Stimulated activated CD8-positive, alpha-beta memory T cell treated with anti-CD3 and anti-CD28 coated beads, Interleukin-7, amount 100 ng/mL, for 4 hours (primary cell): ENCODE measurements around the gene CBARP.

Experiments used
- DNase-seq, 2 donors: peaks; one replicate each; pipeline ENCODE4 v3.0.0-alpha.2; 2020; ENCODE audit warnings: low read depth in 2 of 2

Gene CBARP

GRCh38 chr19:1265615-1266128, 27.9 kb upstream of the CBARP start:
- DNase-seq = peak in 1 of 2 donors; percentile 56

GRCh38 chr19:1264801-1265614, 27.2 kb upstream of the CBARP start:
- DNase-seq = no peak

- DNase-seq = no peak
Observed at GRCh38 chr19:1263188-1263587, 25.4 kb upstream of the CBARP start.

- DNase-seq = no peak
Observed at GRCh38 chr19:1262623-1263123, 24.9 kb upstream of the CBARP start.

- no peak for DNase-seq
Observed at GRCh38 chr19:1261798-1262622, 24.2 kb upstream of the CBARP start.

- DNase-seq = no peak
Observed at GRCh38 chr19:1261538-1261797, 23.7 kb upstream of the CBARP start.

- peak; percentile 93 to 99 for DNase-seq
Observed at GRCh38 chr19:1260749-1261537, 23.1 kb upstream of the CBARP start.

- peak in 1 of 2 donors; percentile 54 for DNase-seq
Observed at GRCh38 chr19:1259876-1260748, 22.3 kb upstream of the CBARP start.

GRCh38 chr19:1259206-1259875, 21.5 kb upstream of the CBARP start:
- peak in 1 of 2 donors; percentile 70 for DNase-seq

GRCh38 chr19:1258707-1259205, 21.0 kb upstream of the CBARP start:
- DNase-seq = no peak

- no peak for DNase-seq
Observed at GRCh38 chr19:1258163-1258492, 20.3 kb upstream of the CBARP start.

GRCh38 chr19:1257475-1258162, 19.8 kb upstream of the CBARP start:
- no peak for DNase-seq

- DNase-seq = no peak
Observed at GRCh38 chr19:1256646-1257474, 19.1 kb upstream of the CBARP start.

- DNase-seq = no peak
Observed at GRCh38 chr19:1255186-1256161, 17.7 kb upstream of the CBARP start.

GRCh38 chr19:1254530-1255185, 16.9 kb upstream of the CBARP start:
- DNase-seq = no peak

- no peak for DNase-seq
Observed at GRCh38 chr19:1254081-1254527, 16.3 kb upstream of the CBARP start.

GRCh38 chr19:1253514-1254080, 15.8 kb upstream of the CBARP start:
- no peak for DNase-seq
